H1 (cell line): ENCODE data around the gene SNCAIP. TPM values are rescaled to one million over a fixed set of nuclear protein-coding genes. Genes with fewer than 3 reads are reported as not detected.

ENCODE experiments used
- ATF2 ChIP-seq: IDR thresholded peaks from 2 replicates; pipeline ENCODE4 v1.6.1; 2012; ENCODE audit warnings: low read length, inconsistent platforms
- CTCF ChIP-seq, 3 experiments: IDR thresholded peaks; 1 replicate in 2 of 3; 2 replicates in 1 of 3; pipeline versions ENCODE4 v1.5.1 to v1.6.1; 2011; ENCODE audit warnings: low read length in 3 of 3, mild to moderate bottlenecking in 3 of 3, inconsistent platforms in 2 of 3, low read depth in 1 of 3, moderate library complexity in 1 of 3; ENCODE audit not compliant: insufficient read depth in 1 of 3; ENCODE audit errors: control extremely low read depth in 1 of 3
- EGR1 ChIP-seq: IDR thresholded peaks from 2 replicates; pipeline ENCODE4 v1.6.1; 2011; ENCODE audit warnings: low read depth, low read length, borderline replicate concordance
- POU5F1 ChIP-seq: IDR thresholded peaks from 2 replicates; pipeline ENCODE4 v1.6.1; 2011; ENCODE audit warnings: low read depth, mild to moderate bottlenecking, low read length, moderate library complexity
- RAD21 ChIP-seq, 2 experiments: IDR thresholded peaks in 1 of 2; conservative IDR thresholded peaks in 1 of 2; 2 replicates each; pipeline ENCODE4 v1.6.1; 2011; ENCODE audit warnings: low read depth in 2 of 2, low read length in 2 of 2, improper control_type of control experiment in 1 of 2, inconsistent platforms in 1 of 2, mild to moderate bottlenecking in 1 of 2, moderate library complexity in 1 of 2
- TAF7 ChIP-seq: optimal IDR thresholded peaks from 2 replicates; pipeline ENCODE3; 2011; ENCODE audit warnings: low read depth, mild to moderate bottlenecking, inconsistent platforms, low read length, moderate library complexity, borderline replicate concordance
- ZNF274 ChIP-seq: IDR thresholded peaks from 2 replicates; pipeline ENCODE4 v1.7.0; 2012; ENCODE audit warnings: low read length, borderline replicate concordance; ENCODE audit errors: extremely low read depth
- polyA plus RNA-seq, 7 experiments: library from polyadenylated mRNA; depleted of rRNA in 3 of 7; stranded (reverse) in 5 of 7; unstranded in 2 of 7; fragments of >200 nt in 5 of 7; fragments of 200-250 nt in 2 of 7; gene quantifications; 1 replicate in 5 of 7; 2 replicates in 1 of 7; 4 replicates in 1 of 7; pipeline versions ENCODE4 v1.2.1 to v1.2.3, GENCODE V29; 2011 to 2013; ENCODE audit warnings: missing spikeins in 2 of 7, mixed read lengths in 2 of 7
- total RNA-seq: library from RNA; stranded (reverse); fragmentation: NEBNext Ultra II Directional; extraction: Animal tissue kit (Norgen Biotek cat#: 25700); gene quantifications from 2 replicates; pipeline ENCODE4 v1.2.1, GENCODE V29; 2021

The SNCAIP gene
- total and polyA plus RNA-seq, 2 of the 8 experiments (the other 6 are each of a cell fraction or from before 2014, with no cell fraction given), result 3.9 to 9.0 TPM

- TF ChIP-seq CTCF (IDR thresholded peaks at IDR 0.05; ENCODE audit: control extremely low read depth in 1 of 3, insufficient read depth in 1 of 3, low read depth in 1 of 3, low read length in 3 of 3), result no peak
- TF ChIP-seq ZNF274, result no peak
- TF ChIP-seq EGR1, result no peak
- TF ChIP-seq RAD21 (IDR thresholded peaks at IDR 0.05 in 1 of 2, conservative IDR thresholded peaks at IDR 0.05 in 1 of 2; ENCODE audit: low read depth in 2 of 2, low read length in 2 of 2), result no peak
- no peak for TF ChIP-seq POU5F1
- TF ChIP-seq TAF7, result no peak
- no peak for TF ChIP-seq ATF2
- TF ChIP-seq, all 59 proteins: peak for 0
Measured at GRCh38 chr5:122413722-122414121, 101.7 kb downstream of the SNCAIP start (continued).
